ENCODE data around the gene TOX3. TPM values are rescaled to one million over a fixed set of nuclear protein-coding genes. Genes with fewer than 3 reads are reported as not detected.

TOX3 gene
- total and polyA plus RNA-seq, 2 experiments from 2014 or later: 0.24 to 0.79 TPM

GRCh38 chr16:52568983-52569690 lies 22.2 kb upstream of the TOX3 start:
- no peak for DNase-seq (ENCODE audit: low read depth in 1 of 2, low spot score in 1 of 2)
- TF ChIP-seq CTCF (IDR thresholded peaks at IDR 0.05; ENCODE audit: low read depth, low read length): no peak
- H3K4me1 ChIP-seq (ENCODE audit: low read depth): no peaks in the 10 kb centered on the region
- H3K4me3 ChIP-seq: no peak overlapping the region
- H3K27me3 ChIP-seq: peaks cover 24% of the 10 kb centered on the region
- H3K9me3 ChIP-seq (ENCODE audit: low read depth): no peaks in the 10 kb centered on the region
- no peaks in the 10 kb centered on the region for H3K36me3 ChIP-seq
- H3K27ac ChIP-seq: no peak overlapping the region

- no peak for DNase-seq (ENCODE audit: low read depth in 1 of 2, low spot score in 1 of 2)
- Histone ChIP-seq H3K27ac (no peak overlapping the region), H3K27me3 (peaks cover 20% of the 10 kb centered on the region), H3K9me3 (ENCODE audit: low read depth) (no peaks in the 10 kb centered on the region), H3K4me1 (ENCODE audit: low read depth) (no peaks in the 10 kb centered on the region), H3K4me3 (no peak overlapping the region), H3K36me3 (no peaks in the 10 kb centered on the region)
- no peak for TF ChIP-seq CTCF (IDR thresholded peaks at IDR 0.05; ENCODE audit: low read depth, low read length)
These were observed 21.6 kb upstream of the TOX3 start for GRCh38 chr16:52568495-52568894.

- DNase-seq (ENCODE audit: low read depth in 1 of 2, low spot score in 1 of 2): peak in 1 of 2 donors; percentile 19
- no peaks in the 10 kb centered on the region for H3K9me3 ChIP-seq (ENCODE audit: low read depth)
- TF ChIP-seq CTCF (IDR thresholded peaks at IDR 0.05; ENCODE audit: low read depth, low read length): no peak
- H3K4me3 ChIP-seq: no peak overlapping the region
- H3K36me3 ChIP-seq: no peaks in the 10 kb centered on the region
- H3K4me1 ChIP-seq (ENCODE audit: low read depth): no peaks in the 10 kb centered on the region
- H3K27me3 ChIP-seq: peaks cover 7% of the 10 kb centered on the region
- no peak overlapping the region for H3K27ac ChIP-seq
These were observed 20.2 kb upstream of the TOX3 start for GRCh38 chr16:52567193-52567592.

GRCh38 chr16:52563767-52564611 lies 17.0 kb upstream of the TOX3 start:
- no peaks in the 10 kb centered on the region for H3K9me3 ChIP-seq (ENCODE audit: low read depth)

GRCh38 chr16:52562770-52563169 lies 15.8 kb upstream of the TOX3 start:
- H3K36me3 ChIP-seq: no peaks in the 10 kb centered on the region
- H3K4me3 ChIP-seq: no peak overlapping the region
- no peak for DNase-seq (ENCODE audit: low read depth in 1 of 2, low spot score in 1 of 2)
- no peaks in the 10 kb centered on the region for H3K4me1 ChIP-seq (ENCODE audit: low read depth)
- H3K27me3 ChIP-seq: no peaks in the 10 kb centered on the region
- H3K9me3 ChIP-seq (ENCODE audit: low read depth): no peaks in the 10 kb centered on the region
- no peak overlapping the region for H3K27ac ChIP-seq
- no peak for TF ChIP-seq CTCF (IDR thresholded peaks at IDR 0.05; ENCODE audit: low read depth, low read length)

More at GRCh38 chr16:52563767-52564611, 17.0 kb upstream of the TOX3 start:
- H3K36me3 ChIP-seq: no peaks in the 10 kb centered on the region
- DNase-seq (ENCODE audit: low read depth in 1 of 2, low spot score in 1 of 2): no peak
- H3K27ac ChIP-seq: no peak overlapping the region
- no peak for TF ChIP-seq CTCF (IDR thresholded peaks at IDR 0.05; ENCODE audit: low read depth, low read length)
- H3K27me3 ChIP-seq: peaks cover under 1% of the 10 kb centered on the region
- H3K4me3 ChIP-seq: no peak overlapping the region
- H3K4me1 ChIP-seq (ENCODE audit: low read depth): no peaks in the 10 kb centered on the region

All from cardiac muscle cell (in vitro differentiated cells and primary cell).